Measurements from ENCODE around the gene LMTK3.

DNA sequence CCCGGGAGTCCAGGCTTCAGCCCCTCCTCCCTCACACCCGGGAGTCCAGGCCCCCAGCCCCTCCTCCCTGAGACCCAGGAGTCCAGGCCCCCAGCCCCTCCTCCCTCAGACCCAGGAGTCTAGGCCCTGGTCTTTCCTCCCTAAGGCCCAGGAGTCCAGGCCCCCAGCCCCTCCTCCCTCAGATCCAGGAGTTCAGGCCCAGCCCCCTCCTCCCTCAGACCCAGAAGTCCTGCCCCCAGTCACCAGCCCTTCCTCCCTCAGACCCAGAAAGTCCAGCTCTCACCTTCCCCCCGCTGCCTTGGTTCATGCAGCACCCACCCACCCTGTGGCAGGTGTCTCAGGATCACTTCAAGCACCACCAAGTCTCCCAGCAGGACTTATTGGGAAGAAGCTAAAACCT, 28.3 kb downstream of the LMTK3 start:
- TF ChIP-seq CTCF (IDR thresholded peaks at IDR 0.05; ENCODE audit: insufficient read depth, low read length): no peak
- no peak for TF ChIP-seq GABPA (IDR thresholded peaks at IDR 0.05; ENCODE audit: low read depth)
- TF ChIP-seq POLR2AphosphoS5 (IDR thresholded peaks at IDR 0.05; ENCODE audit: low read depth): no peak
- TF ChIP-seq REST (IDR thresholded peaks at IDR 0.05; ENCODE audit: insufficient replicate concordance, low read depth): no peak
- TF ChIP-seq SPI1 (IDR thresholded peaks at IDR 0.05; ENCODE audit: borderline replicate concordance, low read depth): no peak
